ENCODE data around the gene FADS2.

GRCh38 chr11:61853698-61854169 lies 25.6 kb downstream of the FADS2 start:
- TF ChIP-seq CTCF (IDR thresholded peaks at IDR 0.05; ENCODE audit: low read depth, low read length, poor library complexity, severe bottlenecking) (no peak), EZH2phosphoT487 (IDR thresholded peaks at IDR 0.05; ENCODE audit: borderline replicate concordance, low read length) (no peak)
